Effector memory CD8-positive, alpha-beta T cell (primary cell): ENCODE measurements around the gene ANAPC2.
A peak's percentile ranks its signal among the peaks of the same experiment; 100 is the strongest.
"Not testable (repeated sequence)": the region's sequence is repeated elsewhere in the genome, so short reads cannot be mapped to it uniquely, and the experiment has no call there.

ENCODE experiments used
- ATAC-seq: fragments of 150-1000 bp; cut with Tn5 transposase; replicated peaks from 2 replicates; pipeline ENCODE4 v1.10.0; 2021; ENCODE audit warnings: mild to moderate bottlenecking, moderate library complexity
- DNase-seq, 3 experiments: peaks; one replicate each; pipeline ENCODE4 v3.0.0; 2021
- H3K27ac Mint-ChIP-seq, 2 donors: one replicate each; pipeline ENCODE4 v1.8.0; 2022; ENCODE audit warnings: mild to moderate bottlenecking in 2 of 2, mixed read lengths in 2 of 2, moderate library complexity in 2 of 2
- H3K27me3 Mint-ChIP-seq, 2 donors: one replicate each; pipeline ENCODE4 v1.8.0; 2022; ENCODE audit warnings: mixed read lengths in 2 of 2
- H3K36me3 Mint-ChIP-seq: one replicate; pipeline ENCODE4 v1.8.0; 2022; ENCODE audit warnings: mild to moderate bottlenecking, moderate library complexity, mixed read lengths; ENCODE audit not compliant: insufficient read depth
- H3K4me1 Mint-ChIP-seq, 2 donors: one replicate each; pipeline ENCODE4 v1.8.0; 2022; ENCODE audit warnings: low read depth in 2 of 2, mixed read lengths in 2 of 2
- H3K4me3 Mint-ChIP-seq, 2 donors: one replicate each; pipeline ENCODE4 v1.8.0; 2022; ENCODE audit warnings: mild to moderate bottlenecking in 2 of 2, mixed read lengths in 2 of 2, moderate library complexity in 2 of 2
- H3K9me3 Mint-ChIP-seq, 2 donors: one replicate each; pipeline ENCODE4 v1.8.0; 2022; ENCODE audit warnings: mixed read lengths in 2 of 2

Gene ANAPC2

DNA sequence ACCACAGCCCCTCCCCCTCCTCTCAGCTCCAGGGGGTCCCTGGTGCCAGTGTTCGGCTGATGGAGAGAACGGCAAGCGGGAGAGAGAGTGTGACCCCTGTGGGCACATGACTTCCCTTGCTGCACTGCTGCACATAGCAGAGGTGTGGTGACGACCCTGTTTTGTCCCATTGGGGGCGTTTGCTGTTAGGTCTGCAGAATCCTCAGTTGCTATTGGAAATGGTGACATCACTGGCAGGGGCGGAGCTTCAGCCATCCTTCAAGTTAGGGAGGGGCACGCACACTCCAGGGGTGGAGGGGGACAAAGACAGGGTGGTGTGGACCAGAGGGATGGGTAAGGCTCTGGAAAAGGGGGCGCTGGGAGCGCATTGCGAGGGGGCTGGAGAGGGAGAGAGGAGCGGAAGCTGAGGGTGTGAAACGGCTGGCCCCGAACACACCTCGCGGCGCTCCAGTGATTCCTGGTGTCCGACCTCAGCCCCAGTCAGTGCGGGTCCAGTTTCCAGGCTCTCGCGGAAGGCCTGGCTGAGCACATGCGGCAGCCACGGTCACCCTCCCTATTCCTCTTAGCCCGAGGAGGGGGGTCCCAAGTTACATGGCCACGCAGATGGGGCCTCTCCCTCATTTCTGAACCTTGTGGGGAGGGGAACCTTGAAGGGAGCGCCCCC lies 50.2 kb downstream of the ANAPC2 start:
- H3K27ac Mint-ChIP-seq = no peak overlapping the region
- no peak overlapping the region for H3K4me3 Mint-ChIP-seq
- H3K36me3 Mint-ChIP-seq = peaks cover 9% of the 10 kb centered on the region
- H3K9me3 Mint-ChIP-seq = no peaks in the 10 kb centered on the region
- H3K4me1 Mint-ChIP-seq = no peaks in the 10 kb centered on the region
- DNase-seq (no peak), ATAC-seq (no peak)
- peaks cover 53 to 88% of the 10 kb centered on the region in 2 donors for H3K27me3 Mint-ChIP-seq

- Mint-ChIP-seq H3K9me3 (no peaks in the 10 kb centered on the region), H3K36me3 (peaks cover 8% of the 10 kb centered on the region), H3K27me3 (peaks cover 51 to 77% of the 10 kb centered on the region in 2 donors), H3K27ac (no peak overlapping the region), H3K4me1 (no peaks in the 10 kb centered on the region), H3K4me3 (no peak overlapping the region)
- no peak for ATAC-seq
- DNase-seq = no peak
These were observed 51.3 kb downstream of the ANAPC2 start for GRCh38 chr9:137136881-137137607.

DNA sequence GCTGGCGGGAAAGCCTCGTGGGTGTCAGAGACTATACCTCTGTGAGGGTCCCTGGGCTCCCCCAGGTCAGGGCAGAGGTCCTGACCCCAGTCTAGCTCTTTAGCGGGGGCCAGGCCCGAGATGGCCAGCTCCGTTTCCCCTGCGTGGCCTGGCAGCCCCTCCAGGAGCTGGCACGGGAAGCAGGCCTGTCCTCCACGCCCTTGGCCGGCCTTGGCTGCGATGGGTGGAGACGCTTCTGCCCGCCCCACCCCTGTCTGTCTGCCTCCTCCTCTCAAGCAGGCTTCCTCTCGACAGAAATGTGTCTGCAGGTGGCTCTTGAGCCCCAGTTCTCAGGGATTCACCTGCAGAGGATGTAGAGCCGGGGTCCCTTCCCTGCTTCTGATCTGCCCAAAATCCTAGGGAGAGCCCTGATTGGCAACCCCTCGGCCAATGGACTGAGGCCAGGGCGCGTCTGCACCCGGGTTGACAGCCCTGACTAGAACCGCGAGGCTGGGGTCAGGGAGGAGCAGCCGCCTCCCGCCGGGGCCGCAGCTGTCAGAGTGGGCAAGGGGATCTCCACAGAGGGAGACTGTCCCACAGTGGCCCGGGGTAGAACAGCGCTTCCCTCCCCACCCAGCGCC lies 52.0 kb downstream of the ANAPC2 start:
- H3K27me3 Mint-ChIP-seq = peaks cover 47 to 70% of the 10 kb centered on the region in 2 donors
- DNase-seq (no peak), ATAC-seq (no peak)
- H3K9me3 Mint-ChIP-seq = no peaks in the 10 kb centered on the region
- peaks cover 7% of the 10 kb centered on the region for H3K36me3 Mint-ChIP-seq
- H3K4me3 Mint-ChIP-seq = no peak overlapping the region
- no peak overlapping the region for H3K27ac Mint-ChIP-seq
- H3K4me1 Mint-ChIP-seq = no peaks in the 10 kb centered on the region

DNA sequence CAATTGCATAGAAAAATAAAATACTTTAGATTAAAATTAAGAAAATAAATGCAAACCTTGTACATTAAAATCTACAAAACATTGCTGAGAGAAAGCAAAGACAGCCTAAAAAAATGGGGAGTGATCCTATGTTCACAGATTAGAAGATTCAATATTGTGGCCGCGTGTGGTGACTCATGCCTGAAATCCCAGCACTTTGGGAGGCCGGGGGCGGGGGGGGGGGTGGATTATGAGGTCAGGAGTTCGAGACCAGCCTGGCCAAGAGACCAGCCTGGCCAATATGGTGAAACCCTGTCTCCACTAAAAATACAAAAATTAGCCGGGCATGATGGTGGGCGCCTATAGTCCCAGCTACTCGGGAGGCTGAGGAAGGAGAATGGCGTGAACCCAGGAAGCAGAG lies 53.2 kb downstream of the ANAPC2 start:
- H3K4me3 Mint-ChIP-seq, DNase-seq: not testable (repeated sequence)
- peaks cover 42 to 58% of the 10 kb centered on the region in 2 donors for H3K27me3 Mint-ChIP-seq

DNA sequence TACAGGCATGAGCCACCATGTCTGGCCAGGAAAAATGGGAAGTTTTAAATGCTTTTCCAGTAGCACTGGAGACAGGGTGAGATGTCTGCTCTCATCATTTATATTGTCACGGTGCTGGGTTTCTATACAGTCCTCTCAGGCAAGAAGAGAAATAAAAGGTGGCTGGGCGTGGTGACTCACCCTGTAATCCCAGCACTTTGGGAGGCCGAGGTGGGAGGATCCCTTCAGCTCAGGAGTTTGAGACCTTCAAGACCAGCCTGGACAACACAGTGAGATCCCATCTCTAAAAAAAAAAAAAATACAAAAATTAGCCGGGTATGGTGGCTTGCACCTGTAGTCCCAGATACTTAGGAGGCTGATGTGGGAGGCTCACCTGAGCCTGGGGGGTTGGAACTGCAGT lies 54.2 kb downstream of the ANAPC2 start:
- Mint-ChIP-seq H3K36me3 (peaks cover 11% of the 10 kb centered on the region), H3K4me3 (no peak overlapping the region), H3K27me3 (peaks cover 34 to 48% of the 10 kb centered on the region in 2 donors), H3K9me3 (no peaks in the 10 kb centered on the region), H3K4me1 (peaks cover 2 to 4% of the 10 kb centered on the region in 2 donors), H3K27ac (no peak overlapping the region)
- ATAC-seq = no peak
- no peak for DNase-seq

More for the DNA sequence above, 53.2 kb downstream of the ANAPC2 start:
- not testable (repeated sequence) for ATAC-seq, H3K4me1 Mint-ChIP-seq, H3K9me3 Mint-ChIP-seq
- H3K27ac Mint-ChIP-seq = peak overlapping the region in 1 of 2 donors; percentile 85
- H3K36me3 Mint-ChIP-seq = peaks cover 11% of the 10 kb centered on the region

DNA sequence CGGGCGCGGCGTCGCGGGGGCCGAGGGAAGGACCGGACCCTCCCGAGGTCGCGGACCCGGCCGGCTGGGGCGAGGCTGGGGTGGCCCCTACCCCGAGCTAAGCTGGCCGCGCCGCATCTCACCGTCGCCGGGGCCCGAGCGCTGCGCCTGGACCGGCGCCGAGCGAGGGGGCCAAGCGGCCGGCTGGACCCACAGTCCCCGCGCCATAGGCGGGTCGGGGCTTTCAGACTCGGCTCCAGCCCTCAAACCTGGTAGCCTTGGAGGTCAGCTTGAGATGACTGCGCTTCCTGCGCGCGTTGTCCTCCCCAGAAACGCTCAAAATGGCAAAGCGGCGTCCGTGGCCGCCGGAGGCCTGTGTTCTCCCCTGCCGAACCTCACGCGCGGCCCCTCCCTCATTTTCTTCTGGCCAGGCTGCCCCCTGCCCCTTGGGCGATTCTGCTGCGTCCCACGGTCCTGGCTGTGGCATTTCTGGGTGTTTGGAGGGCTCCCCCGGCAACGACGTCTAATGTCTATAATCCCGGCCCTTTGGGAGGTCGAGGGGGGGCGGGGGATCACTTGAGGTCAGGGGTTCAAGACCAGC lies 58.1 kb downstream of the ANAPC2 start:
- no peak for ATAC-seq
- peaks cover 22% of the 10 kb centered on the region for H3K36me3 Mint-ChIP-seq
- H3K4me3 Mint-ChIP-seq = peak overlapping the region; percentile 75 to 77
- no peaks in the 10 kb centered on the region for H3K9me3 Mint-ChIP-seq
- peaks cover 6 to 12% of the 10 kb centered on the region in 2 donors for H3K27me3 Mint-ChIP-seq
- H3K4me1 Mint-ChIP-seq = peaks cover 24 to 28% of the 10 kb centered on the region in 2 donors
- DNase-seq = no peak
- H3K27ac Mint-ChIP-seq = peak overlapping the region in 1 of 2 donors; percentile 68

DNA sequence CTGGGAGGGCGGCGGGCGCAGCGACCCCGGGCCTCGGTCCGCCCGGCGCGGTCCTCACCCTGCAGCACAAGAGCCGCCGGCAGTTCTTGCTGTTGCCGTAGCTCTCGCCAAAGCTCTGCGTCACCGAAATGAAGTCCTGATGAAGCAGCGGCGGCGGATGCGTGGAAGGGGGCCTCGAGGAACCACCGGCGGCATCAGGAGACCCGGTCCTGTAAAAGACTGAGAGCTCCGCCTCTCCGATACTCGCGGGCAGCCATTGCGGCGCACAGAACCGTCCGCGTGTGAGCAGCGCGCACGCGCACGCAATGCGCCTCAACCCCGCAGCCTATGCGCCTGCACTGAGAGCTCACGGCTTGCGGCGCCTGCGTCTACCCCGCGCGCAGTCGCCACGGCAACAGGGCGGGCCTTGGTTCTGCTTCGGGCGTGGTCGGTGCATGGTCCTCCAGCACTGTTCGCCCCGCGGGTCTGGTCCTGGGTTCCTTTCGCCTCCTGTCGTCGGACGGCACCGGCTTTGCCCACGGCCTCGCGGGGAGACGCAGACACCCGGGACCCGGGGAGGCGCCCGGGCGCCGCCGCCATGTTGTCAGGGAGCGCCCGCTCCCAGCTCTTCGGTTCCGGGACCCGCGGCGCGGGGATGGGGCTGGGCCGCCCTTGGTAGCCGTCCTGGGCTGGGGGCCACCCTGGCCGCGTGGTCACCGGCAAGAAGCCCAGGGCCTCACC lies 58.7 kb downstream of the ANAPC2 start:
- DNase-seq = peak; percentile 80 to 84 (median 82)
- Mint-ChIP-seq H3K4me1 (peaks cover 24 to 28% of the 10 kb centered on the region in 2 donors), H3K27me3 (peaks cover 6% of the 10 kb centered on the region in 2 donors), H3K36me3 (peaks cover 22% of the 10 kb centered on the region), H3K9me3 (no peaks in the 10 kb centered on the region), H3K27ac (peak overlapping the region; percentile 89 to 95), H3K4me3 (peak overlapping the region; percentile 80 to 93)
- peak; percentile 92 for ATAC-seq

DNA sequence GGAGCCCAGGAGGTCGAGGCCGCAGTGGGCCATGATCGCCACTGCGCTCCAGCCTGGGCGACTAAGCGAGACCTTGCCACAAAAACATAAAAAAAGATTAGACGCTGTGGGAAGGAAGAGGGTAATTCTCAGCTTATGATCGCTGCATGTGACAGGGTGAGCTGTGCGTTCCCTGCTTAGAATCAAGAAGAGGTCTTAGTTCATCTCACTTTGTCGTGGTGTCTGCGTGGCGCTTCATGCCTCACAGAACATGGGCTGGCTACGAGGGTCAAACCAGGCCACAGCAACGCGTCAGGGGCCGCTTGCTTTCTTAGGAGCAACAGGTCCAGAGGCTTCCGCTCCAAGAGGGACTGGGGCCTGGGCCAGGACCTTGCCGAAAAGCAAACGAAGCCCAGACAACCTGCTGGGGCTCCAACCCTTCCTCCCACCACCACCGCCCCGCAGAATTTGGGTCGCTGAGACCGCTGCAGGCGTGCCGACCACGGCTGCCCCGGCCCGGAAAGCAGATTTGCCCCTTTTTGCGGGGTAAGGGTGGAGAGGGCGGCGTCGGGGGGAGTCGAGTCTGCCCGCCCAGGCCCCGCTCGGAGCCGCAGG lies 59.4 kb downstream of the ANAPC2 start:
- peaks cover 22% of the 10 kb centered on the region for H3K36me3 Mint-ChIP-seq
- DNase-seq = no peak
- peak overlapping the region; percentile 80 to 93 for H3K4me3 Mint-ChIP-seq
- H3K27ac Mint-ChIP-seq = peak overlapping the region; percentile 89 to 95
- no peaks in the 10 kb centered on the region for H3K9me3 Mint-ChIP-seq
- peak; percentile 18 for ATAC-seq
- H3K27me3 Mint-ChIP-seq = peaks cover 0 to 6% of the 10 kb centered on the region in 2 donors
- H3K4me1 Mint-ChIP-seq = peaks cover 24 to 28% of the 10 kb centered on the region in 2 donors

GRCh38 chr9:137128158-137128861 lies 60.0 kb downstream of the ANAPC2 start:
- H3K27me3 Mint-ChIP-seq = peaks cover 0 to 5% of the 10 kb centered on the region in 2 donors
- no peaks in the 10 kb centered on the region for H3K9me3 Mint-ChIP-seq
- peaks cover 22% of the 10 kb centered on the region for H3K36me3 Mint-ChIP-seq
- DNase-seq (no peak), ATAC-seq (no peak)
- H3K4me1 Mint-ChIP-seq = peaks cover 24 to 28% of the 10 kb centered on the region in 2 donors
- peak overlapping the region; percentile 89 to 95 for H3K27ac Mint-ChIP-seq
- H3K4me3 Mint-ChIP-seq = peak overlapping the region; percentile 80 to 93

DNA sequence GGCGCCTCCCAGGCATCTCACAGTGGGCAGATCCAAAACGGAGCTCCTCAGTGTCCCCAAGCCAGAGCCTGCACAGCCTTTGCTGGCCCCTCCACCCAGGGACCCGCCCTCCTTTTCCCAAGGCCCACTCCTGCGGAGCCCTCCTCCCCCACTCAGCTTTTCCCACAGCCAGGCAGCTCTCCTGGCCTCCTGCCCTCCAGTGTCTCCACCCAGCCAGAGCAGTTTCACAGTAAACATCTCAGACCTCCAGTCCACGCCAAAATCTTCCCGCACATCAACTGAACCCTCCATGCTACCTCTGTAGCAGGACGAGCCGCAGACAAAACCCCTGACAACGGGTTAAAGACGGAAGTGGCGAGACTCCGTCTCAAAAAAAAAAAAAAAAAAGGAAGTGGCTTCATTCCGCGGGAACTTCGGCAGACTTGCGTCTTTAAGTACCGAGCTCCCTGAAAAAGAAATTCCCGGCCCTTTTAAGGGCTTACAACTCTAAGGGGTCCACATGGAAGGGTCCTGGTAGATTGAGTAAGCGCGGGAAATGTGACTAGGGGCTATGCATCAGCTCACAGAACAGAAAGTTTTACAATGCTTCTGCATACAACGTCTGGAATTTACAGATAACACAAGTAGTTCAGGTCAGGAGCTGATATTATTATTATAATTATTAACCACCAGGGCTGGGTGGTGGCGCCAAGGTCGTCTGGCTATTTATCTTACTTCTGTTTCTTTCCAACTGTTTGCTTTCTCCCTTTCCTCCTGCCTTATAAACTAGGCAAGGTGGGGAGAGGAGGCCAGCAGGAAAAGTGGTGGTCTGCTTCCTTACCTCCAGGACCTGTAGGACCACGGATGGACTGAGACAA lies 60.8 kb downstream of the ANAPC2 start:
- no peaks in the 10 kb centered on the region for H3K27me3 Mint-ChIP-seq
- H3K4me3 Mint-ChIP-seq = peak overlapping the region; percentile 80 to 93
- peaks cover 24 to 28% of the 10 kb centered on the region in 2 donors for H3K4me1 Mint-ChIP-seq
- ATAC-seq = peak; percentile 10
- H3K9me3 Mint-ChIP-seq = no peaks in the 10 kb centered on the region
- H3K27ac Mint-ChIP-seq = peak overlapping the region; percentile 89 to 95
- H3K36me3 Mint-ChIP-seq = peaks cover 22% of the 10 kb centered on the region
- peak in 1 of 3 experiments; percentile 26 for DNase-seq

- Mint-ChIP-seq H3K4me3 (peak overlapping the region; percentile 80 to 93), H3K27me3 (no peaks in the 10 kb centered on the region), H3K36me3 (peaks cover 22% of the 10 kb centered on the region), H3K4me1 (peaks cover 27 to 28% of the 10 kb centered on the region in 2 donors), H3K27ac (peak overlapping the region; percentile 89 to 95), H3K9me3 (no peaks in the 10 kb centered on the region)
- ATAC-seq (no peak), DNase-seq (no peak)
These were observed 61.6 kb downstream of the ANAPC2 start for GRCh38 chr9:137126786-137127185.
